Body of pancreas (tissue), 4 donors: Measurements from ENCODE around the gene NRCAM. TPM values are rescaled to one million over a fixed set of nuclear protein-coding genes. Genes with fewer than 3 reads are reported as not detected.

ENCODE experiments used
- ATAC-seq: fragments of 150-250 bp; one replicate; pipeline ENCODE4 v1.9.1; 2016
- DNase-seq, 4 donors: peaks; one replicate each; pipeline ENCODE4 v3.0.0-alpha.2; 2019
- H3K27ac ChIP-seq, 4 donors: fragments of 200-600 bp; sonication (generic); 1 replicate in 3 of 4; 2 replicates in 1 of 4; pipeline versions ENCODE4 v1.5.1 to v1.6.1; 2016 to 2019; ENCODE audit warnings: mild to moderate bottlenecking in 1 of 4, mixed read lengths in 1 of 4, moderate library complexity in 1 of 4
- H3K27me3 ChIP-seq, 2 donors: fragments of 200-600 bp; sonication (generic); one replicate each; pipeline ENCODE4 v1.6.0; 2016; ENCODE audit warnings: mild to moderate bottlenecking in 1 of 2
- H3K36me3 ChIP-seq, 2 donors: fragments of 200-600 bp; sonication (generic); replicated peaks in 1 of 2; 2 replicates each; pipeline ENCODE4 v1.5.1; 2016; ENCODE audit warnings: low read depth in 2 of 2; ENCODE audit not compliant: insufficient read depth in 1 of 2
- H3K4me1 ChIP-seq: fragments of 200-600 bp; sonication (generic); one replicate; pipeline ENCODE4 v1.6.0; 2016
- H3K4me3 ChIP-seq, 2 donors: fragments of 200-600 bp; sonication (generic); 1 replicate in 1 of 2; 2 replicates in 1 of 2; pipeline ENCODE4 v1.5.1; 2016 to 2019
- H3K9me3 ChIP-seq, 3 donors: fragments of 200-600 bp; sonication (generic); 1 replicate in 2 of 3; 2 replicates in 1 of 3; pipeline ENCODE4 v1.5.1; 2016
- CTCF ChIP-seq, 7 experiments: fragments of 450-650 bp in 4 of 7; fragments of 200-600 bp in 3 of 7; sonication (generic) in 3 of 7; IDR thresholded peaks; one replicate each; pipeline ENCODE4 v1.5.1; 2016 to 2019; ENCODE audit warnings: antibody characterized with exemption in 7 of 7
- POLR2A ChIP-seq, 3 donors: fragments of 450-650 bp; IDR thresholded peaks; one replicate each; pipeline ENCODE4 v1.6.1; 2016; ENCODE audit warnings: antibody characterized with exemption in 3 of 3, mild to moderate bottlenecking in 2 of 3
- WGBS, 2 donors: methylation state at CpG; one replicate each; pipeline ENCODE4 v1.1.5; 2017; 5-methylcytosine and 5-hydroxymethylcytosine counted together
- intact Hi-C: fragments of 100-400 bp; cut with DNase I; formaldehyde crosslinking; loops from one replicate; pipeline ENCODE4 v1.15.1; 2023
- total RNA-seq, 2 donors: library from RNA; depleted of rRNA; stranded (reverse); fragments of >200 nt; gene quantifications; one replicate each; pipeline ENCODE4 v1.1.0, GENCODE V29; 2016

The NRCAM gene
- total RNA-seq, 2 donors from 2014 or later = 39.4 to 49.8 TPM

GRCh38 chr7:108104324-108104723 is 351.9 kb downstream of the NRCAM start:
- Histone ChIP-seq H3K27me3 (no peaks in the 10 kb centered on the region), H3K4me1 (peaks cover under 1% of the 10 kb centered on the region), H3K9me3 (no peaks in the 10 kb centered on the region), H3K36me3 (no peaks in the 10 kb centered on the region), H3K27ac (no peak overlapping the region), H3K4me3 (no peak overlapping the region)
- 71 to 72% methylated on average over 7 of the region's 7 CpGs for WGBS, 2 donors
- no peak for DNase-seq
- intact Hi-C loops = no loop called here
- no peak for TF ChIP-seq POLR2A (IDR thresholded peaks at IDR 0.05)
- peak; percentile 33 for ATAC-seq

GRCh38 chr7:108103558-108104298 is 352.5 kb downstream of the NRCAM start:
- Histone ChIP-seq H3K4me3 (no peak overlapping the region), H3K27me3 (no peaks in the 10 kb centered on the region), H3K4me1 (no peaks in the 10 kb centered on the region), H3K9me3 (no peaks in the 10 kb centered on the region), H3K36me3 (no peaks in the 10 kb centered on the region), H3K27ac (no peak overlapping the region)
- TF ChIP-seq CTCF (IDR thresholded peaks at IDR 0.05) (no peak), POLR2A (IDR thresholded peaks at IDR 0.05) (no peak)
- 84% methylated on average over 5 of the region's 5 CpGs for WGBS, 2 donors
- ATAC-seq (no peak), DNase-seq (no peak)
- intact Hi-C loops = no loop called here

GRCh38 chr7:108102671-108103312 is 353.4 kb downstream of the NRCAM start:
- WGBS, 2 donors = 91% methylated on average over 19 to 20 of the region's 20 CpGs
- no peak for TF ChIP-seq POLR2A (IDR thresholded peaks at IDR 0.05)
- TF ChIP-seq CTCF (IDR thresholded peaks at IDR 0.05) = no peak
- Histone ChIP-seq H3K4me1 (no peaks in the 10 kb centered on the region), H3K27ac (no peak overlapping the region), H3K9me3 (no peaks in the 10 kb centered on the region), H3K4me3 (no peak overlapping the region), H3K36me3 (no peaks in the 10 kb centered on the region), H3K27me3 (no peaks in the 10 kb centered on the region)
- no peak for DNase-seq
- intact Hi-C loops = no loop called here
- ATAC-seq = no peak

- no peak for ATAC-seq
- Histone ChIP-seq H3K4me3 (no peak overlapping the region), H3K9me3 (no peaks in the 10 kb centered on the region), H3K4me1 (no peaks in the 10 kb centered on the region), H3K27ac (no peak overlapping the region), H3K36me3 (no peaks in the 10 kb centered on the region), H3K27me3 (no peaks in the 10 kb centered on the region)
- no peak for DNase-seq
- intact Hi-C loops = no loop called here
- WGBS, 2 donors = 94 to 98% methylated on average over 3 of the region's 3 CpGs
- TF ChIP-seq POLR2A (IDR thresholded peaks at IDR 0.05) (no peak), CTCF (IDR thresholded peaks at IDR 0.05) (no peak)
These were observed 354.5 kb downstream of the NRCAM start for GRCh38 chr7:108101759-108102158.

GRCh38 chr7:108099713-108100112 is 356.5 kb downstream of the NRCAM start:
- H3K4me1 ChIP-seq = peaks cover 15% of the 10 kb centered on the region
- TF ChIP-seq POLR2A (IDR thresholded peaks at IDR 0.05) = no peak
- no peak for TF ChIP-seq CTCF (IDR thresholded peaks at IDR 0.05)
- no peaks in the 10 kb centered on the region for H3K27me3 ChIP-seq
- 69 to 82% methylated on average over 1 of the region's 1 CpG for WGBS, 2 donors
- ATAC-seq (no peak), DNase-seq (no peak)
- no peaks in the 10 kb centered on the region for H3K36me3 ChIP-seq
- H3K27ac ChIP-seq = no peak overlapping the region
- H3K4me3 ChIP-seq = no peak overlapping the region
- H3K9me3 ChIP-seq = no peaks in the 10 kb centered on the region
- intact Hi-C loops = no loop called here
